ENCODE results near the gene EEF1A2. TPM values are rescaled to one million over a fixed set of nuclear protein-coding genes. Genes with fewer than 3 reads are reported as not detected.
"Not testable (repeated sequence)": the region's sequence is repeated elsewhere in the genome, so short reads cannot be mapped to it uniquely, and the experiment has no call there.

The EEF1A2 gene
- total RNA-seq, 1 donor from 2014 or later: 0.28 TPM

- Mint-ChIP-seq H3K4me1 (peaks cover 12% of the 10 kb centered on the region), H3K27ac (peak within 1 kb of the TSS; percentile 74), H3K4me3 (peak within 1 kb of the TSS; percentile 83), H3K27me3 (peaks cover 8% of the 10 kb centered on the region), H3K9me3 (peaks cover 3% of the 10 kb centered on the region), H3K36me3 (ENCODE audit: low read depth) (peaks cover 21% of the 10 kb centered on the region)
- DNase-seq: peak; percentile 95
- intact Hi-C loops (cut with micrococcal nuclease): loop anchor here (1.0 to 5.0 kb wide), 5 partner anchors 17 to 557 kb away; partner anchors contain the start of genes PTK6 and RGS19
Observed at GRCh38 chr20:63520504-63520933, 21.6 kb upstream of the EEF1A2 start, which contains the start of gene PPDPF. Gene PPDPF, plus strand, starts transcription at chr20:63520765. Its CDS starts 544 bp downstream, at chr20:63521309.

- Mint-ChIP-seq H3K4me3 (peak overlapping the region; percentile 81), H3K4me1 (peaks cover 12% of the 10 kb centered on the region), H3K9me3 (peaks cover 6% of the 10 kb centered on the region), H3K36me3 (ENCODE audit: low read depth) (peaks cover 21% of the 10 kb centered on the region), H3K27me3 (peaks cover 14% of the 10 kb centered on the region), H3K27ac (peak overlapping the region; percentile 72)
- DNase-seq: peak; percentile 93
- intact Hi-C loops (cut with micrococcal nuclease): loop anchor here (1.0 to 5.0 kb wide), 5 partner anchors 17 to 557 kb away; partner anchors contain the start of genes PTK6 and RGS19
Observed at GRCh38 chr20:63519668-63520503, 21.0 kb upstream of the EEF1A2 start.

- intact Hi-C loops (cut with micrococcal nuclease): no loop called here
- H3K27ac Mint-ChIP-seq: peak overlapping the region; percentile 72
- H3K36me3 Mint-ChIP-seq (ENCODE audit: low read depth): peaks cover 18% of the 10 kb centered on the region
- peaks cover 16% of the 10 kb centered on the region for H3K27me3 Mint-ChIP-seq
- peaks cover 6% of the 10 kb centered on the region for H3K9me3 Mint-ChIP-seq
- DNase-seq: peak; percentile 55
- peaks cover 12% of the 10 kb centered on the region for H3K4me1 Mint-ChIP-seq
- peak overlapping the region; percentile 81 for H3K4me3 Mint-ChIP-seq
Observed at GRCh38 chr20:63518946-63519667, 20.2 kb upstream of the EEF1A2 start.

GRCh38 chr20:63518351-63518861 lies 19.5 kb upstream of the EEF1A2 start:
- Mint-ChIP-seq H3K36me3 (ENCODE audit: low read depth) (peaks cover 12% of the 10 kb centered on the region), H3K27ac (no peak overlapping the region), H3K27me3 (peaks cover 20% of the 10 kb centered on the region), H3K4me3 (peak overlapping the region; percentile 17), H3K4me1 (peaks cover 9% of the 10 kb centered on the region), H3K9me3 (peaks cover 6% of the 10 kb centered on the region)
- intact Hi-C loops (cut with micrococcal nuclease): no loop called here
- peak; percentile 57 for DNase-seq

GRCh38 chr20:63517376-63518309 lies 18.8 kb upstream of the EEF1A2 start:
- Mint-ChIP-seq H3K9me3 (peaks cover 5% of the 10 kb centered on the region), H3K36me3 (ENCODE audit: low read depth) (peaks cover 6% of the 10 kb centered on the region), H3K4me1 (peaks cover 8% of the 10 kb centered on the region), H3K27me3 (peaks cover 27% of the 10 kb centered on the region), H3K27ac (no peak overlapping the region), H3K4me3 (no peak overlapping the region)
- intact Hi-C loops (cut with micrococcal nuclease): no loop called here
- DNase-seq: no peak

- H3K9me3 Mint-ChIP-seq; H3K4me1 Mint-ChIP-seq; intact Hi-C loops (cut with micrococcal nuclease); DNase-seq; H3K27ac Mint-ChIP-seq; H3K4me3 Mint-ChIP-seq; H3K36me3 Mint-ChIP-seq (ENCODE audit: low read depth): not testable (repeated sequence)
- peaks cover 35% of the 10 kb centered on the region for H3K27me3 Mint-ChIP-seq
Observed at GRCh38 chr20:63514520-63514919, 15.6 kb upstream of the EEF1A2 start.

GRCh38 chr20:63513207-63513606 lies 14.3 kb upstream of the EEF1A2 start:
- intact Hi-C loops (cut with micrococcal nuclease): no loop called here
- no peak overlapping the region for H3K4me3 Mint-ChIP-seq
- peaks cover 38% of the 10 kb centered on the region for H3K27me3 Mint-ChIP-seq
- H3K27ac Mint-ChIP-seq: no peak overlapping the region
- DNase-seq: no peak
- peaks cover 7% of the 10 kb centered on the region for H3K9me3 Mint-ChIP-seq
- H3K4me1 Mint-ChIP-seq: no peaks in the 10 kb centered on the region
- H3K36me3 Mint-ChIP-seq (ENCODE audit: low read depth): peaks cover 1% of the 10 kb centered on the region

- DNase-seq: no peak
- Mint-ChIP-seq H3K36me3 (ENCODE audit: low read depth) (no peaks in the 10 kb centered on the region), H3K27ac (no peak overlapping the region), H3K4me1 (no peaks in the 10 kb centered on the region), H3K4me3 (no peak overlapping the region), H3K9me3 (peaks cover 3% of the 10 kb centered on the region), H3K27me3 (peaks cover 29% of the 10 kb centered on the region)
- intact Hi-C loops (cut with micrococcal nuclease): no loop called here
Observed at GRCh38 chr20:63509088-63509564, 10.2 kb upstream of the EEF1A2 start.

GRCh38 chr20:63508072-63508768 lies 9.3 kb upstream of the EEF1A2 start:
- H3K27me3 Mint-ChIP-seq: peaks cover 27% of the 10 kb centered on the region
- DNase-seq: no peak
- H3K9me3 Mint-ChIP-seq: peaks cover 3% of the 10 kb centered on the region
- peak overlapping the region; percentile 71 for H3K27ac Mint-ChIP-seq
- intact Hi-C loops (cut with micrococcal nuclease): no loop called here
- peak overlapping the region; percentile 39 for H3K4me3 Mint-ChIP-seq
- H3K4me1 Mint-ChIP-seq: no peaks in the 10 kb centered on the region
- H3K36me3 Mint-ChIP-seq (ENCODE audit: low read depth): no peaks in the 10 kb centered on the region

GRCh38 chr20:63507083-63507743 lies 8.3 kb upstream of the EEF1A2 start:
- DNase-seq: no peak
- Mint-ChIP-seq H3K27ac (no peak overlapping the region), H3K36me3 (ENCODE audit: low read depth) (no peaks in the 10 kb centered on the region), H3K9me3 (peaks cover 3% of the 10 kb centered on the region), H3K4me3 (no peak overlapping the region), H3K4me1 (no peaks in the 10 kb centered on the region), H3K27me3 (peaks cover 20% of the 10 kb centered on the region)
- intact Hi-C loops (cut with micrococcal nuclease): no loop called here

- Mint-ChIP-seq H3K9me3 (no peaks in the 10 kb centered on the region), H3K4me1 (no peaks in the 10 kb centered on the region), H3K4me3 (no peak overlapping the region), H3K36me3 (ENCODE audit: low read depth) (no peaks in the 10 kb centered on the region), H3K27ac (no peak overlapping the region), H3K27me3 (peaks cover 18% of the 10 kb centered on the region)
- intact Hi-C loops (cut with micrococcal nuclease): no loop called here
- no peak for DNase-seq
Observed at GRCh38 chr20:63505723-63506122, 6.8 kb upstream of the EEF1A2 start.

GRCh38 chr20:63505281-63505680 lies 6.4 kb upstream of the EEF1A2 start:
- DNase-seq: no peak
- no peak overlapping the region for H3K4me3 Mint-ChIP-seq
- H3K27me3 Mint-ChIP-seq: peaks cover 20% of the 10 kb centered on the region

More at GRCh38 chr20:63505281-63505680, 6.4 kb upstream of the EEF1A2 start:
- no peaks in the 10 kb centered on the region for H3K36me3 Mint-ChIP-seq (ENCODE audit: low read depth)
- H3K9me3 Mint-ChIP-seq: no peaks in the 10 kb centered on the region
- H3K4me1 Mint-ChIP-seq: no peaks in the 10 kb centered on the region
- no peak overlapping the region for H3K27ac Mint-ChIP-seq
- intact Hi-C loops (cut with micrococcal nuclease): no loop called here

All from activated CD4-positive, alpha-beta T cell treated with anti-CD3 and anti-CD28 coated beads, Interleukin-2, amount 10 ng/mL, durations not matched to agents 24 days and 14 days (primary cell).